ENCODE data around the gene PITPNC1.
"Not testable (repeated sequence)": the region's sequence is repeated elsewhere in the genome, so short reads cannot be mapped to it uniquely, and the experiment has no call there.

The PITPNC1 gene

GRCh38 chr17:67491681-67492024, 114.6 kb downstream of the PITPNC1 start:
- no peak overlapping the region for H3K27ac ChIP-seq
- TF ChIP-seq ZFX (IDR thresholded peaks at IDR 0.05; ENCODE audit: borderline replicate concordance) (no peak), CTCF (IDR thresholded peaks at IDR 0.05) (no peak)

DNA sequence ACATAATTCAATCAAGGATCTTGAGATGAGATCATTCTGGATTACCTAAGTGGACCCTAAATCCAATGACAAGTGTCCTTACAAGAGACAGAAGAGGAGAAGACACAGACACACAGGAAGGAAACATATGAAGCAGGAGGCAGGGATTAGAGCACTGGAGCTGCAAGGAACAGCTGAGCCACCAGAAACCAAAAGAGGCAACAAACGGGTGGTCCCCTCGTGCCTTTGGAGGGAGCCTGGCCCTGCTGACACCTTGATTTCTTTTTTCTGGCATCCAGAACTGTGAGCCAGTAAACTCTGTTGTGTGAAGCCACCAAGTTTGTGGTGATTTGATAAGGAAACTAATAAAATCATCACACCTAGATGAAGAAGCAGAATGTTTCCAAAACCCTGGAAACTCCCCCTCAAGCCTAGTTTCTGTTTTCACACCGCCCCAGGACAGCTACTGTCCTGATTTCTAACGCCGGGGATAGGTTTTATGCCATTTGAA, 115.2 kb downstream of the PITPNC1 start:
- TF ChIP-seq ZFX (IDR thresholded peaks at IDR 0.05; ENCODE audit: borderline replicate concordance) (no peak), CTCF (IDR thresholded peaks at IDR 0.05) (no peak)
- no peak overlapping the region for H3K27ac ChIP-seq

- TF ChIP-seq ZFX (IDR thresholded peaks at IDR 0.05; ENCODE audit: borderline replicate concordance) = no peak
- TF ChIP-seq CTCF (IDR thresholded peaks at IDR 0.05) = no peak
- no peak overlapping the region for H3K27ac ChIP-seq
These were observed 115.9 kb downstream of the PITPNC1 start for GRCh38 chr17:67492824-67493517.

GRCh38 chr17:67493812-67494211, 116.7 kb downstream of the PITPNC1 start:
- no peak overlapping the region for H3K27ac ChIP-seq
- no peak for TF ChIP-seq CTCF (IDR thresholded peaks at IDR 0.05)
- no peak for TF ChIP-seq ZFX (IDR thresholded peaks at IDR 0.05; ENCODE audit: borderline replicate concordance)

GRCh38 chr17:67495534-67495933, 118.5 kb downstream of the PITPNC1 start:
- not testable (repeated sequence) for H3K27ac ChIP-seq

- no peak overlapping the region for H3K27ac ChIP-seq
- TF ChIP-seq CTCF (IDR thresholded peaks at IDR 0.05) = no peak
- no peak for TF ChIP-seq ZFX (IDR thresholded peaks at IDR 0.05; ENCODE audit: borderline replicate concordance)
These were observed 119.2 kb downstream of the PITPNC1 start for GRCh38 chr17:67496286-67496685.

DNA sequence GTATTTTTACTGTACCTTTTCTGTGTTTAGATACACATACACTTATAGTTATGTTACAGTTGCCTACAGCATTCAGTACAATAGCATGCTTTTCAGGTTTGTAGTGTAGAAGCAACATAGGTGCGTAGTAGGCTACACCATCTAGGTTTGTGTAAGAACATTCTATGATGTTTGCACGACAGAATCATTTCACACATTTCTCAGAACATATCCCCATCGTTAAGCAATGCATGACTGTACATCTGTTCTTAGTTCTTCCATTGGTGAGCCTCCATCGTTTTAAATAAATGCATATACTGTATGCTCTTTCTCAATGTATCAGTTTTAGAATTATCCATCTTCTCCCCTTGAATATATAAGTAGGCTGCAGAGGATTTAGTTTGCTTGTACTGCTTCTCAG, 122.6 kb downstream of the PITPNC1 start:
- TF ChIP-seq CTCF (IDR thresholded peaks at IDR 0.05) (no peak), ZFX (IDR thresholded peaks at IDR 0.05; ENCODE audit: borderline replicate concordance) (no peak)
- H3K27ac ChIP-seq = no peak overlapping the region

GRCh38 chr17:67500261-67500660, 123.2 kb downstream of the PITPNC1 start:
- no peak overlapping the region for H3K27ac ChIP-seq
- TF ChIP-seq ZFX (IDR thresholded peaks at IDR 0.05; ENCODE audit: borderline replicate concordance) (no peak), CTCF (IDR thresholded peaks at IDR 0.05) (no peak)
